Keratinocyte (primary cell): ENCODE results near the gene SLPI. TPM values are rescaled to one million over a fixed set of nuclear protein-coding genes. Genes with fewer than 3 reads are reported as not detected.
A peak's percentile ranks its signal among the peaks of the same experiment; 100 is the strongest.

Experiments used
- DNase-seq: peaks from one replicate; pipeline ENCODE4 v3.0.0-alpha.2; 2011; ENCODE audit warnings: low read depth, missing footprints, low spot score
- FAIRE-seq: peaks from 2 replicates; lab custom pipeline; 2011; peaks lifted over from hg19 to GRCh38; lab: Jason Lieb, UNC
- H2AFZ ChIP-seq: 2 replicates; pipeline ENCODE4 v1.6.0; 2012; ENCODE audit warnings: low read length, control low read depth, inconsistent platforms; ENCODE audit not compliant: control insufficient read depth
- H3K27ac ChIP-seq: 2 replicates; pipeline ENCODE4 v1.5.1; 2011; ENCODE audit warnings: low read length; ENCODE audit not compliant: control insufficient read depth, insufficient read depth
- H3K27me3 ChIP-seq: 3 replicates; pipeline ENCODE4 v1.6.0; 2011; ENCODE audit warnings: low read length; ENCODE audit not compliant: control insufficient read depth, insufficient read depth; ENCODE audit errors: extremely low read depth
- H3K36me3 ChIP-seq, 2 experiments: 2 replicates in 1 of 2; 3 replicates in 1 of 2; pipeline ENCODE4 v1.5.1; 2011; ENCODE audit warnings: low read length in 2 of 2, mild to moderate bottlenecking in 1 of 2; ENCODE audit not compliant: control insufficient read depth in 2 of 2, insufficient read depth in 2 of 2; ENCODE audit errors: extremely low read depth in 1 of 2
- H3K4me1 ChIP-seq: 3 replicates; pipeline ENCODE4 v1.5.1; 2011; ENCODE audit warnings: low read length; ENCODE audit not compliant: control insufficient read depth, insufficient read depth; ENCODE audit errors: extremely low read depth
- H3K4me2 ChIP-seq: 3 replicates; pipeline ENCODE4 v1.6.0; 2011; ENCODE audit warnings: low read depth, low read length; ENCODE audit not compliant: control insufficient read depth, insufficient read depth; ENCODE audit errors: extremely low read depth
- H3K4me3 ChIP-seq, 3 experiments: fragments of 200-600 bp in 1 of 3; sonication (generic) in 1 of 3; 2 replicates in 2 of 3; 3 replicates in 1 of 3; pipeline ENCODE4 v1.5.1; 2011 to 2016; ENCODE audit warnings: low read length in 3 of 3, mild to moderate bottlenecking in 3 of 3, control low read depth in 2 of 3, inconsistent platforms in 1 of 3, low read depth in 1 of 3, mixed read lengths in 1 of 3, mixed run types in 1 of 3, moderate library complexity in 1 of 3; ENCODE audit not compliant: control insufficient read depth in 2 of 3, insufficient read depth in 2 of 3; ENCODE audit errors: extremely low read depth in 1 of 3
- H3K79me2 ChIP-seq: 2 replicates; pipeline ENCODE4 v1.6.0; 2012; ENCODE audit warnings: low read length; ENCODE audit not compliant: control insufficient read depth, insufficient read depth
- H3K9ac ChIP-seq: 3 replicates; pipeline ENCODE4 v1.6.0; 2011; ENCODE audit warnings: low read length; ENCODE audit not compliant: control insufficient read depth, insufficient read depth; ENCODE audit errors: extremely low read depth
- H3K9me1 ChIP-seq: 3 replicates; pipeline ENCODE4 v1.6.0; 2011; ENCODE audit warnings: low read length; ENCODE audit not compliant: control insufficient read depth, insufficient read depth; ENCODE audit errors: extremely low read depth
- H3K9me3 ChIP-seq: 2 replicates; pipeline ENCODE4 v1.5.1; 2012; ENCODE audit warnings: low read depth, low read length; ENCODE audit not compliant: control insufficient read depth
- H4K20me1 ChIP-seq: 3 replicates; pipeline ENCODE4 v1.6.0; 2011; ENCODE audit warnings: low read length; ENCODE audit not compliant: control insufficient read depth, insufficient read depth; ENCODE audit errors: extremely low read depth
- CTCF ChIP-seq, 3 experiments: IDR thresholded peaks in 1 of 3; conservative IDR thresholded peaks in 1 of 3; optimal IDR thresholded peaks in 1 of 3; 2 replicates in 2 of 3; 3 replicates in 1 of 3; pipeline versions ENCODE3 to v1.5.1; 2011; ENCODE audit warnings: low read length in 3 of 3, mild to moderate bottlenecking in 3 of 3, moderate library complexity in 2 of 3, control low read depth in 1 of 3, inconsistent platforms in 1 of 3; ENCODE audit not compliant: insufficient read depth in 2 of 3; ENCODE audit errors: extremely low read depth in 1 of 3
- EZH2 ChIP-seq: IDR thresholded peaks from one replicate; pipeline ENCODE4 v1.6.1; 2012; ENCODE audit warnings: inconsistent platforms, mild to moderate bottlenecking, low read length, moderate library complexity
- dilution Hi-C: fragments of 300-500 bp; cut with MboI; formaldehyde crosslinking; loops from one replicate; pipeline ENCODE4 v1.7.0; 2020; ENCODE audit warnings: low sequenced_read_pairs; ENCODE audit not compliant: extremely low pct_ligation_motif_present
- polyA plus RNA-seq, 5 experiments: library from polyadenylated mRNA; depleted of rRNA in 3 of 5; stranded (reverse) in 3 of 5; stranded (forward) in 1 of 5; unstranded in 1 of 5; fragments of >200 nt; gene quantifications; 1 replicate in 1 of 5; 2 replicates in 3 of 5; 3 replicates in 1 of 5; pipeline versions ENCODE4 v1.2.1 to v1.2.3, GENCODE V29; 2011 to 2012; ENCODE audit warnings: missing spikeins in 2 of 5, low read depth in 1 of 5, low replicate concordance in 1 of 5

Gene SLPI
- polyA plus RNA-seq, 1 donor (not counting 4 experiments of a cell fraction or from before 2014, with no cell fraction given) = 262 TPM

GRCh38 chr20:45269056-45269455 is 14.7 kb upstream of the SLPI start:
- H3K4me3 ChIP-seq = no peak overlapping the region
- no peaks in the 10 kb centered on the region for H3K9me3 ChIP-seq
- no peak overlapping the region for H3K9ac ChIP-seq
- H3K27me3 ChIP-seq = peaks cover 16% of the 10 kb centered on the region
- H3K36me3 ChIP-seq = no peaks in the 10 kb centered on the region
- no peaks in the 10 kb centered on the region for H3K79me2 ChIP-seq
- H3K9me1 ChIP-seq = no peaks in the 10 kb centered on the region
- no peak overlapping the region for H3K27ac ChIP-seq
- no peak for DNase-seq
- dilution Hi-C loops = no loop called here
- H4K20me1 ChIP-seq = no peaks in the 10 kb centered on the region
- no peak overlapping the region for H3K4me2 ChIP-seq
- H2AFZ ChIP-seq = no peak overlapping the region
- H3K4me1 ChIP-seq = no peaks in the 10 kb centered on the region
- TF ChIP-seq CTCF (optimal IDR thresholded peaks at IDR 0.05 in 1 of 3, IDR thresholded peaks at IDR 0.05 in 1 of 3, conservative IDR thresholded peaks at IDR 0.05 in 1 of 3; ENCODE audit: extremely low read depth in 1 of 3, insufficient read depth in 2 of 3, low read length in 3 of 3) (no peak), EZH2 (no peak)
- FAIRE-seq = no peak

- dilution Hi-C loops = no loop called here
- Histone ChIP-seq H2AFZ (no peak overlapping the region), H3K9ac (no peak overlapping the region), H3K9me3 (no peaks in the 10 kb centered on the region), H3K79me2 (no peaks in the 10 kb centered on the region), H3K4me1 (no peaks in the 10 kb centered on the region), H3K27ac (no peak overlapping the region), H3K36me3 (no peaks in the 10 kb centered on the region), H3K27me3 (peaks cover 16% of the 10 kb centered on the region), H3K4me3 (no peak overlapping the region), H4K20me1 (no peaks in the 10 kb centered on the region), H3K4me2 (no peak overlapping the region), H3K9me1 (no peaks in the 10 kb centered on the region)
- TF ChIP-seq CTCF (optimal IDR thresholded peaks at IDR 0.05 in 1 of 3, IDR thresholded peaks at IDR 0.05 in 1 of 3, conservative IDR thresholded peaks at IDR 0.05 in 1 of 3; ENCODE audit: extremely low read depth in 1 of 3, insufficient read depth in 2 of 3, low read length in 3 of 3) = no peak
- TF ChIP-seq EZH2 = no peak
- FAIRE-seq (peak; percentile 68), DNase-seq (no peak)
Observed at GRCh38 chr20:45268531-45268930, 14.2 kb upstream of the SLPI start.
